Measurements from ENCODE around the gene NETO2. TPM values are rescaled to one million over a fixed set of nuclear protein-coding genes. Genes with fewer than 3 reads are reported as not detected.

The NETO2 gene
- total RNA-seq, 4 donors from 2014 or later, result 0.79 to 8.8 (median 3.3) TPM

- TF ChIP-seq CTCF (IDR thresholded peaks at IDR 0.05), result no peak
- DNase-seq (ENCODE audit: low spot score) (no peak), ATAC-seq (ENCODE audit: low FRiP score) (no peak)
Observed at GRCh38 chr16:47051031-47051430, 92.7 kb downstream of the NETO2 start.

- DNase-seq (ENCODE audit: low spot score), result no peak
Observed at GRCh38 chr16:47049901-47050583, 93.7 kb downstream of the NETO2 start.

GRCh38 chr16:47047524-47048203 lies 96.1 kb downstream of the NETO2 start:
- no peak for TF ChIP-seq CTCF (IDR thresholded peaks at IDR 0.05)
- no peak for ATAC-seq (ENCODE audit: low FRiP score)
- no peak for DNase-seq (ENCODE audit: low spot score)

More at GRCh38 chr16:47049901-47050583, 93.7 kb downstream of the NETO2 start:
- no peak for TF ChIP-seq CTCF (IDR thresholded peaks at IDR 0.05)
- no peak for ATAC-seq (ENCODE audit: low FRiP score)

GRCh38 chr16:47046726-47047523 lies 96.8 kb downstream of the NETO2 start:
- ATAC-seq (ENCODE audit: low FRiP score), result no peak
- DNase-seq (ENCODE audit: low spot score), result no peak
- TF ChIP-seq CTCF (IDR thresholded peaks at IDR 0.05), result no peak

- no peak for DNase-seq (ENCODE audit: low spot score)
- no peak for ATAC-seq (ENCODE audit: low FRiP score)
- TF ChIP-seq CTCF (IDR thresholded peaks at IDR 0.05), result no peak
Observed at GRCh38 chr16:47045459-47045858, 98.3 kb downstream of the NETO2 start.

GRCh38 chr16:47045023-47045422 lies 98.7 kb downstream of the NETO2 start:
- ATAC-seq (ENCODE audit: low FRiP score), result no peak
- no peak for DNase-seq (ENCODE audit: low spot score)
- TF ChIP-seq CTCF (IDR thresholded peaks at IDR 0.05), result no peak

Data from omental fat pad (tissue), 4 donors.